Liver (tissue), 3 donors: ENCODE data around the gene SAMD7.

Experiments used
- CTCF ChIP-seq: fragments of 150-350 bp; IDR thresholded peaks from 2 replicates; pipeline ENCODE4 v1.5.1; 2017; ENCODE audit warnings: improper control_type of control experiment, low read depth, low read length; ENCODE audit not compliant: missing input control
- EGR1 ChIP-seq, 2 donors: IDR thresholded peaks; 2 replicates each; pipeline ENCODE4 v1.6.1; 2016 to 2018; ENCODE audit warnings: antibody characterized with exemption in 2 of 2, low read depth in 2 of 2
- MAX ChIP-seq: IDR thresholded peaks from 2 replicates; pipeline ENCODE4 v1.6.1; 2016; ENCODE audit warnings: antibody characterized with exemption
- RAD21 ChIP-seq, 2 donors: IDR thresholded peaks; 2 replicates each; pipeline ENCODE4 v1.6.1; 2016; ENCODE audit warnings: antibody characterized with exemption in 2 of 2, mild to moderate bottlenecking in 2 of 2
- REST ChIP-seq: IDR thresholded peaks from 2 replicates; pipeline ENCODE4 v1.6.1; 2016; ENCODE audit warnings: antibody characterized with exemption, mild to moderate bottlenecking
- RXRA ChIP-seq, 2 donors: IDR thresholded peaks; 2 replicates each; pipeline ENCODE4 v1.6.1; 2017 to 2018; ENCODE audit warnings: antibody characterized with exemption in 2 of 2, mild to moderate bottlenecking in 1 of 2
- SP1 ChIP-seq: IDR thresholded peaks from 2 replicates; pipeline ENCODE4 v1.6.1; 2018; ENCODE audit warnings: antibody characterized with exemption, mild to moderate bottlenecking
- TAF1 ChIP-seq: conservative IDR thresholded peaks from 2 replicates; pipeline ENCODE4 v1.6.1; 2016; ENCODE audit warnings: antibody characterized with exemption, mild to moderate bottlenecking
- TF ChIP-seq, protein P1 (sequence below): IDR thresholded peaks from 2 replicates; pipeline ENCODE4 v1.6.1; 2016; ENCODE audit warnings: antibody characterized with exemption
- donor health status: healthy.
- donor health status: healthy.

DNA sequence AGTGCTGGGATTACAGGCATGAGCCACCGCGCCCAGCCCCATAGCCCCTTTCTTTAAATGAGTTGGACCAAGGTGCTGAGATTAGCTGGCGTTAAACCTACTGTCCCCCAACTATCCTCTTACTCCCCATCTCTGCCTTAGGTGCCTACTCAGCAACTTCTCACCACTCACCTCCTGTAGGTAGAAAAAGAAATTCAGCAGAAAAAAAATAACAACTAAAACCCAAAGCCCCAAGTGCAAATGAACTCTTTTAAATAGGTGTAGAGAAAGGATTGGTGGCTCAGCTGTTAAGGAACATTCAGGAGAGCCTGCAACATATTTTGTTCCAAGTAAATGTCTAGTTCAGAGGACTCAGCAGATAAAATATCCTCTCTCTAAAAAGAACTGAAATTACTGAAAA lies 19.5 kb downstream of the SAMD7 start:
- TF ChIP-seq REST, result no peak
- TF ChIP-seq CTCF, result no peak
- no peak for TF ChIP-seq EGR1 (IDR thresholded peaks at IDR 0.05; ENCODE audit: low read depth in 2 of 2)
- no peak for TF ChIP-seq RXRA (IDR thresholded peaks at IDR 0.05)
- TF ChIP-seq, protein P1, sequence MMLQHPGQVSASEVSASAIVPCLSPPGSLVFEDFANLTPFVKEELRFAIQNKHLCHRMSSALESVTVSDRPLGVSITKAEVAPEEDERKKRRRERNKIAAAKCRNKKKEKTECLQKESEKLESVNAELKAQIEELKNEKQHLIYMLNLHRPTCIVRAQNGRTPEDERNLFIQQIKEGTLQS, result no peak
- no peak for TF ChIP-seq RAD21 (IDR thresholded peaks at IDR 0.05)
- TF ChIP-seq TAF1, result no peak
- TF ChIP-seq SP1, result no peak
- no peak for TF ChIP-seq MAX
